ENCODE measurements around the gene IQGAP3. TPM values are rescaled to one million over a fixed set of nuclear protein-coding genes. Genes with fewer than 3 reads are reported as not detected.

IQGAP3 gene
- total and polyA plus RNA-seq, 9 donors: 0.05 to 1.2 (median 0.30) TPM; not detected in 1

DNA sequence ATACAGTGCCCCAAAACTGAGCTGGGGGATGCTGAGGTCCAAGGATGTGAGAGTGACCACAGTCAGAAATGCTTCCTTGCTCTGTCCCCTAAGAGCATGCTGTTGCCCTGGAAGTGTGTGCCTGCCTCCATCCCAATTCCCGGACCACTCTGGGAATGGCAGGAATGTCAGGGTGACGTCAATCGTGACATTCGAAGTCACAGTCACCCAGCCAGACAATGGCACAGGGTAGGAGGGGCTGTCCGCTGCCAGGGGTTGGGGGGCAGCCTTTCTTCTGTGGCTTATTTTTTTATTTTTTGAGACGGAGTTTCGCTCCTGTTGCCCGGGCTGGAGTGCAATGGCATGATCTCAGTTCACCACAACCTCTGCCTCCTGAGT is 94.1 kb downstream of the IQGAP3 start:
- Histone ChIP-seq H3K36me3 (no peaks in the 10 kb centered on the region), H3K27ac (peak overlapping the region in 1 of 2 donors; percentile 75), H3K4me1 (ENCODE audit: insufficient read depth) (peaks cover 15% of the 10 kb centered on the region), H3K27me3 (no peaks in the 10 kb centered on the region), H3K4me3 (no peak overlapping the region), H3K9me3 (no peaks in the 10 kb centered on the region)
- WGBS, 3 donors: 88 to 90% (median 90%) methylated on average over 8 of the region's 8 CpGs
- intact Hi-C loops (cut with DNase I): no loop called here
- TF ChIP-seq POLR2A (IDR thresholded peaks at IDR 0.05) (no peak), EP300 (IDR thresholded peaks at IDR 0.05) (no peak)
- TF ChIP-seq, protein P1, sequence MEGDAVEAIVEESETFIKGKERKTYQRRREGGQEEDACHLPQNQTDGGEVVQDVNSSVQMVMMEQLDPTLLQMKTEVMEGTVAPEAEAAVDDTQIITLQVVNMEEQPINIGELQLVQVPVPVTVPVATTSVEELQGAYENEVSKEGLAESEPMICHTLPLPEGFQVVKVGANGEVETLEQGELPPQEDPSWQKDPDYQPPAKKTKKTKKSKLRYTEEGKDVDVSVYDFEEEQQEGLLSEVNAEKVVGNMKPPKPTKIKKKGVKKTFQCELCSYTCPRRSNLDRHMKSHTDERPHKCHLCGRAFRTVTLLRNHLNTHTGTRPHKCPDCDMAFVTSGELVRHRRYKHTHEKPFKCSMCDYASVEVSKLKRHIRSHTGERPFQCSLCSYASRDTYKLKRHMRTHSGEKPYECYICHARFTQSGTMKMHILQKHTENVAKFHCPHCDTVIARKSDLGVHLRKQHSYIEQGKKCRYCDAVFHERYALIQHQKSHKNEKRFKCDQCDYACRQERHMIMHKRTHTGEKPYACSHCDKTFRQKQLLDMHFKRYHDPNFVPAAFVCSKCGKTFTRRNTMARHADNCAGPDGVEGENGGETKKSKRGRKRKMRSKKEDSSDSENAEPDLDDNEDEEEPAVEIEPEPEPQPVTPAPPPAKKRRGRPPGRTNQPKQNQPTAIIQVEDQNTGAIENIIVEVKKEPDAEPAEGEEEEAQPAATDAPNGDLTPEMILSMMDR (IDR thresholded peaks at IDR 0.05): no peak
- DNase-seq: no peak

DNA sequence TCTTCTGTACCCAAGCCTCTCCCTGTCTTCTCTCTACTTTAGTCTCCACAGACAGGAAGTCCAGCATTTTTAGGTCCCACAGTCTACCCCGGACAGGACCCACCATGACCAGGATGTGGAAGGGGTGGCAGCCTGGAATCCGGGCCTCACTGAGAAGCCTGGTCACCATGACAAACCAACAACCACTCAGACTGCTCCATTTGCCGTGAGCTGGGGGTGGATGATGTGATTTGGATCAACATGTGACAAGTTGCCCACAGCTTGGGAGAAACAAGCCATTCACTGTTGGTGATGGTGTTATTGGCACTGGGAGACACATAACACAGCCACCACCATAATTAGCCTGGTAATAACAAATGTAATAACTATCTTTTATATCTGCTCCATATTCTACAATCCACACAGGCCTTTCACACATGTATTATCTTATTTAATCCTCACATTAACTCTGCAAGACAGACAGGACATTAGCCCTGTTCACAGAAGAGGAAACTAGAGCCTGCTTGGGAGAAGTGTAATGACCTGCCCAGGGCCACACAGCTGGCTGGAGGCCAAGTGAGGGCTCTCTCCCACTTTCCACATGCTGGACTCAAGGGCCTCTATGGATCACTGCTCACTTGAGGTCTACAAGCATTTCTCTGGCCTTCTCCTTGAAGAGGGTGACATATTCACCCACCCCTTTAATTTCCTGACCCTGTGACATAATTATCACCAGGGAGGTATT is 94.7 kb downstream of the IQGAP3 start:
- TF ChIP-seq POLR2A (IDR thresholded peaks at IDR 0.05) (no peak), EP300 (IDR thresholded peaks at IDR 0.05) (no peak)
- TF ChIP-seq, protein P1 (IDR thresholded peaks at IDR 0.05): no peak
- 58 to 72% (median 69%) methylated on average over 3 of the region's 3 CpGs for WGBS, 3 donors
- DNase-seq: no peak
- peaks cover 15% of the 10 kb centered on the region for H3K4me1 ChIP-seq (ENCODE audit: insufficient read depth)
- no peaks in the 10 kb centered on the region for H3K36me3 ChIP-seq
- intact Hi-C loops (cut with DNase I): no loop called here
- H3K4me3 ChIP-seq: no peak overlapping the region
- peak overlapping the region; percentile 68 to 75 for H3K27ac ChIP-seq
- no peaks in the 10 kb centered on the region for H3K9me3 ChIP-seq
- no peaks in the 10 kb centered on the region for H3K27me3 ChIP-seq

DNA sequence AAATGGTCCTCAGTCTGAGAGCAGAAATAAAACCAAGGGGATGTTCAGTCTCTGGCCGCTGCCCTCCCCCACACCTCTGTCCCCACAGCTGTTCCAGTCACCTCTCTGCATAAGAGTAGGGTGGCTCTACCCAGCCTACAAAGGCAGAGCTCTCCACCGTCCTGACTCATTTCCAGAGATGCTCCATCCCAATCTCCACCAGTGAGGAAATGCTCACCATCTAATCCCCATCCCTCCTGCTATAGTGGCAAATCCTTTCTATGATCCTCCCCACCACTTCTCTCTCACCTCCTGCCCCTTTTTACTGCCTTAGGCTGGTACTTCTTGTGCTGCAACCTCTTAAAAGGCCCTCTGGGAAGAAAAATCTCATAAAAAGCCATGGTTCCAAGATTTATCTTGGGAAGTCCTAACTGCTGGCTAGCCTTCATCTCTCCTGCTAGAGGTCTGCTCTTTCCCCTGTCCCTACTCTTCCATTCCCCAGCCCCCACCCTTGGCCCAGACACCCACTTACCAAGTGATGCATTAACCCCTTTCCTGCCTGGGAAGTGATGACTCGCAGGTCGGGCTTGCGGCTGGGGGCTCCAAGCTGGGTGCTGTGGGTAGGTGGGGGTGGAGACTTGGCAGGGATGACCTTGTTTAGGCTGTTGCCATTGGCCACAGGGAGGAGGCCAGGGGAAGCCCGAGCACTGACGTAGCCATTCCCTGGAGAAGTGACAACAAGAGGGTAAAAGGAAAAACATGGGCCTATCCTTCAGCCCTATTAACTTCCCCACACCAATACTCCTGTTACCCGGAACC is 95.7 kb downstream of the IQGAP3 start:
- TF ChIP-seq POLR2A (IDR thresholded peaks at IDR 0.05): no peak
- no peak for TF ChIP-seq EP300 (IDR thresholded peaks at IDR 0.05)
- TF ChIP-seq, protein P1 (IDR thresholded peaks at IDR 0.05): no peak
- peak; percentile 57 to 75 (median 71) for DNase-seq
- H3K4me3 ChIP-seq: no peak overlapping the region
- no peaks in the 10 kb centered on the region for H3K9me3 ChIP-seq
- peaks cover 17% of the 10 kb centered on the region for H3K4me1 ChIP-seq (ENCODE audit: insufficient read depth)
- peak overlapping the region; percentile 68 to 75 for H3K27ac ChIP-seq
- intact Hi-C loops (cut with DNase I): no loop called here
- no peaks in the 10 kb centered on the region for H3K27me3 ChIP-seq
- WGBS, 3 donors: 24 to 32% (median 30%) methylated on average over 8 of the region's 8 CpGs
- H3K36me3 ChIP-seq: no peaks in the 10 kb centered on the region

DNA sequence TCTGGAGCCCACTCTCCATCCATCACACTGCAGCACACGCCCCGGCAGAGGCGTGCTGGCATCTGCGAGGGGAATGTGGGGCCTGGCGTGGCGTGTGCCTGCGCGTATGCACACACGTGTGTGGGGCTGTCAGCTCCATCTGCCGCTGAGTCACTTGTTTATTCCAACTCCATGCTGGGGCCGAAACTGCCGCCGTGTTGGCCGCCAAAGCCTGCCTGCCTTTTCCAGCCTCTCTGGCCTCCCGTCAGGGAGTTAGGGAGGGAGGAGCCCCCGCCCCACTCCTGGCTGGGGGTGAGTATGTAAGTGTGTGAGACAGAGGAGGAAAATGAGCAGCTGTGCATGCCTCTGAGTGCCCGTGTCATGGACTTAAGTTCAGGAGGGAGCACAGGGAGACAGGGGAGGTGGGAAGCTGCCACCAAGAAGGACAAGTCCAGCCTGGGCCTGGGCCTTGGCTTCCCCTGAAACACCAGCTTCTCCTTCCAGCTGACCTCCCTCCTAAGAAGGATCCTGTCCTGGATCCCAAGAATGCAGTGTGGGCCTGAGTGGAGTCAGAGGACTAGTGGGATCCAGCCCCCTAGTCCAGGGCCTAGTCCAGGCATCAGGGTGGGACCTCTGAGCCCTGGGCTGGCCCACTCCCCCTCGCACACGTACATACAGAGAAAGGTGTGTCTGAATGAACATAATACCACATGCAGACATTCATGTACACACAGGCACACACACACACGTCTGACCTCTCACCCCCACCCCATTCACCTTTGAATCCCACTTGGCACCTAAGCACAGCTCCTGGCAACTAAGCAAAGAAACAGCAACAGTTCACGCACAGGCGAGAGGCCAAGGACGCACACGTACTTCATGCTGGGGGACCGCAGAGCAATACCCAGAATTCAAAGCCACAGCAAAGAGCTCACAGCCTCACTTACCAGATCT is 96.5 kb downstream of the IQGAP3 start:
- intact Hi-C loops (cut with DNase I): no loop called here
- Histone ChIP-seq H3K4me3 (no peak overlapping the region), H3K4me1 (ENCODE audit: insufficient read depth) (peaks cover 20% of the 10 kb centered on the region), H3K9me3 (no peaks in the 10 kb centered on the region), H3K27ac (peak overlapping the region; percentile 68 to 75), H3K27me3 (no peaks in the 10 kb centered on the region), H3K36me3 (no peaks in the 10 kb centered on the region)
- 8 to 20% (median 11%) methylated on average over 25 of the region's 25 CpGs for WGBS, 3 donors
- TF ChIP-seq POLR2A (IDR thresholded peaks at IDR 0.05) (no peak), EP300 (IDR thresholded peaks at IDR 0.05) (no peak)
- TF ChIP-seq, protein P1 (IDR thresholded peaks at IDR 0.05): no peak
- peak; percentile 91 to 95 (median 93) for DNase-seq

Measured in ovary (tissue), 9 donors.